H1 (cell line): ENCODE results near the gene JMJD8. TPM values are rescaled to one million over a fixed set of nuclear protein-coding genes. Genes with fewer than 3 reads are reported as not detected.

Experiments used
- BRCA1 ChIP-seq: IDR thresholded peaks from 2 replicates; pipeline ENCODE4 v1.6.1; 2012; ENCODE audit warnings: low read depth, low read length, improper control_type of control experiment
- CBX5 ChIP-seq: fragments of 300-800, 300-1000 bp; sonication (generic); IDR thresholded peaks from 2 replicates; pipeline ENCODE4 v1.7.1; 2016; ENCODE audit warnings: antibody characterized with exemption, low read length, low read depth
- CBX8 ChIP-seq: fragments of 300-800, 300-1000 bp; sonication (generic); IDR thresholded peaks from 2 replicates; pipeline ENCODE4 v1.7.1; 2016; ENCODE audit warnings: low read depth, low read length, borderline replicate concordance
- HDAC6 ChIP-seq: IDR thresholded peaks from one replicate; pipeline ENCODE4 v1.7.1; 2012; ENCODE audit warnings: low read depth, mild to moderate bottlenecking, inconsistent platforms, low read length, moderate library complexity
- KDM4A ChIP-seq: IDR thresholded peaks from one replicate; pipeline ENCODE4 v1.7.1; 2012; ENCODE audit warnings: low read depth, mild to moderate bottlenecking, moderate library complexity, low read length, inconsistent platforms; ENCODE audit not compliant: severe bottlenecking
- MAFK ChIP-seq: IDR thresholded peaks from 2 replicates; pipeline ENCODE4 v1.6.1; 2012; ENCODE audit warnings: low read depth, mild to moderate bottlenecking, improper control_type of control experiment, low read length
- PHF8 ChIP-seq: fragments of 200-600 bp; sonication (generic); conservative IDR thresholded peaks from 2 replicates; pipeline ENCODE4 v1.7.1; 2012; ENCODE audit warnings: low read depth, mild to moderate bottlenecking, inconsistent platforms, low read length, moderate library complexity
- SIX5 ChIP-seq: IDR thresholded peaks from 2 replicates; pipeline ENCODE4 v1.6.1; 2011; ENCODE audit warnings: mild to moderate bottlenecking, low read depth, low read length
- SP2 ChIP-seq: IDR thresholded peaks from 2 replicates; pipeline ENCODE4 v1.6.1; 2012; ENCODE audit warnings: mild to moderate bottlenecking, low read length, inconsistent platforms
- polyA plus RNA-seq, 7 experiments: library from polyadenylated mRNA; depleted of rRNA in 3 of 7; stranded (reverse) in 5 of 7; unstranded in 2 of 7; fragments of >200 nt in 5 of 7; fragments of 200-250 nt in 2 of 7; gene quantifications; 1 replicate in 5 of 7; 2 replicates in 1 of 7; 4 replicates in 1 of 7; pipeline versions ENCODE4 v1.2.1 to v1.2.3, GENCODE V29; 2011 to 2013; ENCODE audit warnings: missing spikeins in 2 of 7, mixed read lengths in 2 of 7
- total RNA-seq: library from RNA; stranded (reverse); fragmentation: NEBNext Ultra II Directional; extraction: Animal tissue kit (Norgen Biotek cat#: 25700); gene quantifications from 2 replicates; pipeline ENCODE4 v1.2.1, GENCODE V29; 2021

The JMJD8 gene
- total and polyA plus RNA-seq, 2 of the 8 experiments (the other 6 are each of a cell fraction or from before 2014, with no cell fraction given), result 46.4 to 87.4 TPM

DNA sequence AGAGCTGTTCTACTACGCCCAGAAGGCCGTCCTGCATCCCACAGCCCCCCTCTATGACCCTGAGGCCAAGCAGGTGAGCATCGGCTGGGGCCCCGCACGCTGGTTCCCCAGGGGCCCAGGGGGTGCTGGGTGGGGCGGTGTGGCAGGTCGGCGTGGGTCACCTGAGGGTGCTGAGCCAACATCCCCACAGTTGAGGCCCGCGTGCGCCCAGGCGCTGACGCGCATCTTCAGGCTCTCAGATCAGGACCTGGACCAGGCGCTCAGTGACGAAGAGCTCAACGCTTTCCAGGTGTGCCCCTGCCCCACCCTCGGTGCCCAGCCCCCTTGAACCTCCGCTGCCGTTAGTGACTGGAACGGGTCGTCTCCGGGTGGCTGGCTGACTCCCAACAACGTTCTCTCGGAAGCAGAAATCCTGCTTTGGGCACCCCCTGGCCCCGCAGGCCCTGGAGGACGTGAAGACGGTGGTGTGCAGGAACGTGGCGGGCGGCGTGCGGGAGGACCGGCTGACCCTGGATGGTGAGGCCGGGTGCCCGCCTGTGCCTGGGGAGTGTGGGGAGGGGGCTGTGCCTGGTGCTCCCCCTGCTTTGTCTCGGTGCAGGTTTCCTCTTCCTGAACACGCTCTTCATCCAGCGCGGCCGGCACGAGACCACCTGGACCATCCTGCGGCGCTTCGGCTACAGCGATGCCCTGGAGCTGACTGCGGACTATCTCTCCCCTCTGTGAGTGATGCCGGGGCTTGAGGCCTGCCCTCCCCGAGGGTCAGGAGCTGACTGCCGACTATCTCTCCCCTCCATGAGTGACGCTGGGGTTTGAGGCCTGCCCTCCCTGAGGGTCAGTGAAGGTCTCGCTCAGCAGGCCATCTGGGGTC, 13.4 kb downstream of the JMJD8 start (continued):
- TF ChIP-seq SIX5 (no peak), SP2 (no peak), MAFK (no peak), BRCA1 (no peak), CBX5 (no peak), KDM4A (no peak), HDAC6 (no peak), CBX8 (no peak), PHF8 (no peak)
